Adipose tissue (tissue), 3 donors: Measurements from ENCODE around the gene TAF11L13. TPM values are rescaled to one million over a fixed set of nuclear protein-coding genes. Genes with fewer than 3 reads are reported as not detected.
"Not testable (repeated sequence)": the region's sequence is repeated elsewhere in the genome, so short reads cannot be mapped to it uniquely, and the experiment has no call there.

ENCODE experiments used
- H3K27ac ChIP-seq: one replicate; pipeline ENCODE4 v1.5.1; 2013; ENCODE audit warnings: low read depth, low read length
- WGBS, 3 donors: extraction: QIAGEN DNeasy Blood & Tissue Kit; methylation state at CpG; one replicate each; pipeline ENCODE4 v1.1.7; 2013; 5-methylcytosine and 5-hydroxymethylcytosine counted together
- polyA plus RNA-seq, 3 donors: library from polyadenylated mRNA; stranded (reverse); fragments of 200-250 nt; gene quantifications; one replicate each; pipeline ENCODE4 v1.2.3, GENCODE V29; 2013
- donor health status: healthy with polysubstance abuse.
- donor health status: Bipolar disorder and iron deficiency.
- donor health status: healthy.

The TAF11L13 gene
- not detected for polyA plus RNA-seq

- not testable (repeated sequence) for H3K27ac ChIP-seq
- 65 to 96% (median 83%) methylated on average over 5 to 8 of the region's 12 CpGs for WGBS, 3 donors
Observed at GRCh38 chr5:17631788-17632187, at the start of gene TAF11L13. TAF11L13 (plus strand) TSS chr5:17632088.

GRCh38 chr5:17585658-17586057 is 46.2 kb upstream of the TAF11L13 start, which contains the start of gene TAF11L7:
TAF11L7 (minus strand) TSS chr5:17585758.
- no CpG with 5 or more reads among the region's 16 CpGs for WGBS, 3 donors
- H3K27ac ChIP-seq, result not testable (repeated sequence)

- not testable (repeated sequence) for H3K27ac ChIP-seq
- WGBS, 3 donors, result no CpG with 5 or more reads among the region's 16 CpGs
Observed at GRCh38 chr5:17590860-17591259, 41.0 kb upstream of the TAF11L13 start, which contains the start of gene TAF11L8. TAF11L8 (minus strand) TSS chr5:17590960.

GRCh38 chr5:17594255-17594654 is 37.6 kb upstream of the TAF11L13 start, which contains the start of gene TAF11L9:
TAF11L9 (minus strand) TSS chr5:17594394.
- 89 to 98% (median 91%) methylated on average over 6 to 10 of the region's 15 CpGs for WGBS, 3 donors
- H3K27ac ChIP-seq, result not testable (repeated sequence)

GRCh38 chr5:17597728-17598127 is 34.2 kb upstream of the TAF11L13 start, which contains the start of gene TAF11L10:
TAF11L10 (minus strand) TSS chr5:17597828.
- H3K27ac ChIP-seq, result not testable (repeated sequence)
- no CpG with 5 or more reads among the region's 15 CpGs for WGBS, 3 donors

GRCh38 chr5:17603880-17604279 is 28.0 kb upstream of the TAF11L13 start, which contains the start of gene TAF11L11:
TAF11L11 (plus strand) TSS chr5:17604183.
- not testable (repeated sequence) for H3K27ac ChIP-seq
- 61 to 69% (median 68%) methylated on average over 6 of the region's 6 CpGs for WGBS, 3 donors

- no peak overlapping the region for H3K27ac ChIP-seq
- WGBS, 3 donors, result 90 to 95% (median 95%) methylated on average over 14 of the region's 14 CpGs
Observed at GRCh38 chr5:17604951-17605350, 26.9 kb upstream of the TAF11L13 start.

- H3K27ac ChIP-seq, result not testable (repeated sequence)
- WGBS, 3 donors, result 78 to 89% (median 78%) methylated on average over 4 of the region's 4 CpGs
Observed at GRCh38 chr5:17607461-17607860, 24.4 kb upstream of the TAF11L13 start.

- 67 to 73% (median 68%) methylated on average over 2 of the region's 2 CpGs for WGBS, 3 donors
- not testable (repeated sequence) for H3K27ac ChIP-seq
Observed at GRCh38 chr5:17610092-17610491, 21.8 kb upstream of the TAF11L13 start, which contains the start of gene TAF11L12. TAF11L12 (plus strand) TSS chr5:17610392.

- no peak overlapping the region for H3K27ac ChIP-seq
- WGBS, 3 donors, result 87 to 94% (median 88%) methylated on average over 17 of the region's 17 CpGs
Observed at GRCh38 chr5:17614872-17615605, 16.8 kb upstream of the TAF11L13 start.

GRCh38 chr5:17619354-17619753 is 12.5 kb upstream of the TAF11L13 start:
- H3K27ac ChIP-seq, result no peak overlapping the region
- WGBS, 3 donors, result 78 to 91% (median 80%) methylated on average over 3 of the region's 3 CpGs

- 82 to 88% (median 85%) methylated on average over 17 of the region's 17 CpGs for WGBS, 3 donors
- no peak overlapping the region for H3K27ac ChIP-seq
Observed at GRCh38 chr5:17620627-17621026, 11.3 kb upstream of the TAF11L13 start.

GRCh38 chr5:17625686-17626085 is 6.2 kb upstream of the TAF11L13 start:
- no peak overlapping the region for H3K27ac ChIP-seq
- 80 to 92% (median 87%) methylated on average over 11 of the region's 11 CpGs for WGBS, 3 donors

- no peak within 1 kb of the TSS for H3K27ac ChIP-seq
- WGBS, 3 donors, result 80 to 92% (median 89%) methylated on average over 5 of the region's 5 CpGs
Observed at GRCh38 chr5:17634160-17634559, 2.3 kb downstream of the TAF11L13 start, which contains the start of gene TAF11L14. TAF11L14 (plus strand) TSS chr5:17634460.

GRCh38 chr5:17649232-17649631 is 17.3 kb downstream of the TAF11L13 start:
- WGBS, 3 donors, result 84 to 96% (median 94%) methylated on average over 10 of the region's 10 CpGs
- not testable (repeated sequence) for H3K27ac ChIP-seq

GRCh38 chr5:17655201-17655759 is 23.4 kb downstream of the TAF11L13 start:
- not testable (repeated sequence) for H3K27ac ChIP-seq
- 91 to 98% (median 97%) methylated on average over 21 to 32 of the region's 32 CpGs for WGBS, 3 donors

GRCh38 chr5:17655921-17656320 is 24.0 kb downstream of the TAF11L13 start:
- WGBS, 3 donors, result 61 to 67% (median 63%) methylated on average over 6 of the region's 6 CpGs
- no peak overlapping the region for H3K27ac ChIP-seq

- 54 to 93% (median 91%) methylated on average over 8 of the region's 8 CpGs for WGBS, 3 donors
Observed at GRCh38 chr5:17663182-17663581, 31.3 kb downstream of the TAF11L13 start.

GRCh38 chr5:17665836-17666235 is 33.9 kb downstream of the TAF11L13 start:
- no peak overlapping the region for H3K27ac ChIP-seq
- 88 to 97% (median 88%) methylated on average over 2 of the region's 2 CpGs for WGBS, 3 donors

More at GRCh38 chr5:17663182-17663581, 31.3 kb downstream of the TAF11L13 start:
- H3K27ac ChIP-seq, result no peak overlapping the region
